Stimulated activated CD8-positive, alpha-beta memory T cell treated with anti-CD3 and anti-CD28 coated beads, Interleukin-7, amount 100 ng/mL, for 48 hours (primary cell): ENCODE measurements around the gene HMCN1.

ENCODE experiments used
- DNase-seq, 2 donors: peaks; one replicate each; pipeline ENCODE4 v3.0.0-alpha.2; 2020; ENCODE audit warnings: low read depth in 1 of 2; ENCODE audit errors: extremely low read depth in 1 of 2

The HMCN1 gene

GRCh38 chr1:185733818-185734735 is at the start of gene HMCN1:
Gene HMCN1, plus strand, starts transcription at chr1:185734391. Its CDS starts 389 bp downstream, at chr1:185734780.
- DNase-seq = no peak

GRCh38 chr1:185686821-185687778 is 47.1 kb upstream of the HMCN1 start:
- no peak for DNase-seq

GRCh38 chr1:185690527-185690926 is 43.7 kb upstream of the HMCN1 start:
- DNase-seq = no peak

GRCh38 chr1:185693654-185694053 is 40.5 kb upstream of the HMCN1 start:
- no peak for DNase-seq

- DNase-seq = no peak
Measured at GRCh38 chr1:185694081-185694480, 40.1 kb upstream of the HMCN1 start.

- DNase-seq = no peak
Measured at GRCh38 chr1:185695299-185695698, 38.9 kb upstream of the HMCN1 start.

GRCh38 chr1:185696422-185697150 is 37.6 kb upstream of the HMCN1 start:
- DNase-seq = no peak

- DNase-seq = no peak
Measured at GRCh38 chr1:185699874-185700273, 34.3 kb upstream of the HMCN1 start.

GRCh38 chr1:185701650-185702049 is 32.5 kb upstream of the HMCN1 start:
- no peak for DNase-seq

GRCh38 chr1:185704181-185704580 is 30.0 kb upstream of the HMCN1 start:
- DNase-seq = no peak

- no peak for DNase-seq
Measured at GRCh38 chr1:185716095-185716494, 18.1 kb upstream of the HMCN1 start.

GRCh38 chr1:185719021-185719420 is 15.2 kb upstream of the HMCN1 start:
- no peak for DNase-seq

- DNase-seq = no peak
Measured at GRCh38 chr1:185720633-185721272, 13.4 kb upstream of the HMCN1 start.

GRCh38 chr1:185721553-185721952 is 12.6 kb upstream of the HMCN1 start:
- DNase-seq = no peak

- DNase-seq = no peak
Measured at GRCh38 chr1:185722098-185722497, 12.1 kb upstream of the HMCN1 start.

- no peak for DNase-seq
Measured at GRCh38 chr1:185727726-185728125, 6.5 kb upstream of the HMCN1 start.

- DNase-seq = no peak
Measured at GRCh38 chr1:185731446-185731845, 2.7 kb upstream of the HMCN1 start.

GRCh38 chr1:185732951-185733350 is 1.2 kb upstream of the HMCN1 start:
- no peak for DNase-seq

- DNase-seq = no peak
Measured at GRCh38 chr1:185734929-185735700, 924 bp downstream of the HMCN1 start.

- DNase-seq = no peak
Measured at GRCh38 chr1:185735701-185736064, 1.5 kb downstream of the HMCN1 start.
